MM.1S (cell line): ENCODE results near the gene HSD17B3.

Experiments
- EZH2 ChIP-seq: fragments of 300-600 bp; sonication (generic); optimal IDR thresholded peaks from 2 replicates; pipeline ENCODE3; 2017; ENCODE audit warnings: low read depth, mild to moderate bottlenecking, antibody characterized with exemption, low read length, mixed read lengths
- EZH2phosphoT487 ChIP-seq: fragments of 300-600 bp; sonication (generic); IDR thresholded peaks from 2 replicates; pipeline ENCODE4 v1.6.1; 2018; ENCODE audit warnings: antibody characterized with exemption, low read length
- TF ChIP-seq, protein P1 (sequence below): fragments of 300-600 bp; sonication (generic); IDR thresholded peaks from 2 replicates; pipeline ENCODE4 v1.5.1; 2016; ENCODE audit warnings: antibody characterized with exemption, low read length, mixed read lengths

DNA sequence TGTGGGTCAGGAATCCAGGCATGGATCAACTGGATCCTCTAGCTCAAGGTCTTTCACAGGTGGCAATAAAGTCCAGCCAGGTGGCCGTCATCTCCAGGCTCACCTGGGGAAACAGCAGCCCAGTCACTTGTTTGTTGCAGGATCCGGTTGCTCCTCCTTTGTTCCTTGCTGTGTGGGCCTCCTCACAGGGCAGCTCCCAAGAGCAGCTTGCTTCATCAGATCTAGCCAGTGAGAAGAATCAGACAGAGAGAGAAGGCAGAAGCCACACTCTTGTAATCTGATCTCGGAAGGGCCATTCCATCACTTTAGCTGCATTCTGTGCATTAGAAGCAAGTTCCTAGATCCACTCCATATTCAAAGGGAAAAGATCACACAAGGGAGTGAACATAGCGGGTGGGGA, 3.2 kb upstream of the HSD17B3 start:
- TF ChIP-seq, protein P1, sequence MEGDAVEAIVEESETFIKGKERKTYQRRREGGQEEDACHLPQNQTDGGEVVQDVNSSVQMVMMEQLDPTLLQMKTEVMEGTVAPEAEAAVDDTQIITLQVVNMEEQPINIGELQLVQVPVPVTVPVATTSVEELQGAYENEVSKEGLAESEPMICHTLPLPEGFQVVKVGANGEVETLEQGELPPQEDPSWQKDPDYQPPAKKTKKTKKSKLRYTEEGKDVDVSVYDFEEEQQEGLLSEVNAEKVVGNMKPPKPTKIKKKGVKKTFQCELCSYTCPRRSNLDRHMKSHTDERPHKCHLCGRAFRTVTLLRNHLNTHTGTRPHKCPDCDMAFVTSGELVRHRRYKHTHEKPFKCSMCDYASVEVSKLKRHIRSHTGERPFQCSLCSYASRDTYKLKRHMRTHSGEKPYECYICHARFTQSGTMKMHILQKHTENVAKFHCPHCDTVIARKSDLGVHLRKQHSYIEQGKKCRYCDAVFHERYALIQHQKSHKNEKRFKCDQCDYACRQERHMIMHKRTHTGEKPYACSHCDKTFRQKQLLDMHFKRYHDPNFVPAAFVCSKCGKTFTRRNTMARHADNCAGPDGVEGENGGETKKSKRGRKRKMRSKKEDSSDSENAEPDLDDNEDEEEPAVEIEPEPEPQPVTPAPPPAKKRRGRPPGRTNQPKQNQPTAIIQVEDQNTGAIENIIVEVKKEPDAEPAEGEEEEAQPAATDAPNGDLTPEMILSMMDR, result no peak
- TF ChIP-seq EZH2phosphoT487 (no peak), EZH2 (no peak)
